ENCODE data around the gene DLL1.

The DLL1 gene

DNA sequence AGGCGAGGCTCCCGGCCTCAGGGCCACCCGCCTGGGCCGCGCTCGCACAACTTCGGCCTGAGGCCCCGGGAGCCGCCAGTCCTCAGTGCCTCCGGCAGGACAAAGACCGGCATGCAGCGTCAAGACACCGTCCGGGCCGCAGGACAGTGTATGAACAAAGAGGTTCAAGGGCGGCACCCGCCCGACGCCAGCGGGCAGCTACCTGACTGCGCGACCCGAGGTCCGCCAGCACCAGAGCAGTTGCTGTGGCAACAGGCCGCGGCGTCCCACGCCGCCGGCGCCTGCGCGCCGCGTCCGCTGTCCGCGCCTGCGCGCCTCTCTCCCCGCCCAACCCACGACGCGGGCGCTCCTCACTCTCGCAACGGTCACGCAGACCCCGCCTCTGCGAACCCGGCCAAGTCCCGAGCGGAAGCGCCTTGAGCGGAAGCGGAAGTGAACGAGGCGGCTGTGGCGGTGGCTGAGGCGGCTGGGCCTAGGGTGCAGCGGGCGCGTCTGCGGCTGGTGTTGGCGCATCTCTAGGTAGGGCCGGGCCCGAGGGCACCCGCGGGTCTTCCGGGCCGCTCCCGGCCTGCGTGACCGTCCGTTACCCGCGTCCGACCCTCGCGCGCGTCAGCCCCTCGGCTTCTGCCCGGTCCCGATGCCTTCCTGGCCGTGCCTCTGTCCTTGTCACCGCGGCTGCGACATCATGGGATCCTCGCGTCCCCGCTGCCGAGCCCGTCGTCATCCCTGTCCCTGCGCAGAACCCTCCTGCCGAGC lies 15.6 kb upstream of the DLL1 start, which contains the start of gene FAM120B:
Gene FAM120B, plus strand, starts transcription at position 435 of the 756 bp plus-strand sequence. CDS start 10,633 bp downstream, outside the sequence.
- Histone ChIP-seq H2AFZ (ENCODE audit: low read depth, low read length) (peak within 1 kb of the TSS; percentile 84), H3K27me3 (ENCODE audit: low read depth, low read length) (no peaks in the 10 kb centered on the region), H3K9ac (ENCODE audit: low read length) (peak within 1 kb of the TSS; percentile 92), H3K4me2 (ENCODE audit: low read length) (peak within 1 kb of the TSS; percentile 98), H4K20me1 (ENCODE audit: insufficient read depth, low read length) (0 out of 2 replicates have a peak, but pooled peaks cover 7% of the 10 kb centered on the region), H3K36me3 (replicated peaks; ENCODE audit: low read depth, low read length) (no peaks in the 10 kb centered on the region), H3K27ac (ENCODE audit: low read length) (peak within 1 kb of the TSS; percentile 44; the same call in 1 of the 2 replicates), H3K4me1 (ENCODE audit: low read length) (peaks cover 14% of the 10 kb centered on the region), H3K79me2 (ENCODE audit: low read length) (peaks cover 50% of the 10 kb centered on the region), H3K4me3 (ENCODE audit: low read length) (peak within 1 kb of the TSS; percentile 99), H3K9me3 (ENCODE audit: insufficient read depth, low read length) (no peaks in the 10 kb centered on the region)
- no peak for TF ChIP-seq EZH2phosphoT487 (IDR thresholded peaks at IDR 0.05; ENCODE audit: low read depth)
- TF ChIP-seq, protein P1, sequence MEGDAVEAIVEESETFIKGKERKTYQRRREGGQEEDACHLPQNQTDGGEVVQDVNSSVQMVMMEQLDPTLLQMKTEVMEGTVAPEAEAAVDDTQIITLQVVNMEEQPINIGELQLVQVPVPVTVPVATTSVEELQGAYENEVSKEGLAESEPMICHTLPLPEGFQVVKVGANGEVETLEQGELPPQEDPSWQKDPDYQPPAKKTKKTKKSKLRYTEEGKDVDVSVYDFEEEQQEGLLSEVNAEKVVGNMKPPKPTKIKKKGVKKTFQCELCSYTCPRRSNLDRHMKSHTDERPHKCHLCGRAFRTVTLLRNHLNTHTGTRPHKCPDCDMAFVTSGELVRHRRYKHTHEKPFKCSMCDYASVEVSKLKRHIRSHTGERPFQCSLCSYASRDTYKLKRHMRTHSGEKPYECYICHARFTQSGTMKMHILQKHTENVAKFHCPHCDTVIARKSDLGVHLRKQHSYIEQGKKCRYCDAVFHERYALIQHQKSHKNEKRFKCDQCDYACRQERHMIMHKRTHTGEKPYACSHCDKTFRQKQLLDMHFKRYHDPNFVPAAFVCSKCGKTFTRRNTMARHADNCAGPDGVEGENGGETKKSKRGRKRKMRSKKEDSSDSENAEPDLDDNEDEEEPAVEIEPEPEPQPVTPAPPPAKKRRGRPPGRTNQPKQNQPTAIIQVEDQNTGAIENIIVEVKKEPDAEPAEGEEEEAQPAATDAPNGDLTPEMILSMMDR (IDR thresholded peaks at IDR 0.05; ENCODE audit: low read depth, low read length): no peak

DNA sequence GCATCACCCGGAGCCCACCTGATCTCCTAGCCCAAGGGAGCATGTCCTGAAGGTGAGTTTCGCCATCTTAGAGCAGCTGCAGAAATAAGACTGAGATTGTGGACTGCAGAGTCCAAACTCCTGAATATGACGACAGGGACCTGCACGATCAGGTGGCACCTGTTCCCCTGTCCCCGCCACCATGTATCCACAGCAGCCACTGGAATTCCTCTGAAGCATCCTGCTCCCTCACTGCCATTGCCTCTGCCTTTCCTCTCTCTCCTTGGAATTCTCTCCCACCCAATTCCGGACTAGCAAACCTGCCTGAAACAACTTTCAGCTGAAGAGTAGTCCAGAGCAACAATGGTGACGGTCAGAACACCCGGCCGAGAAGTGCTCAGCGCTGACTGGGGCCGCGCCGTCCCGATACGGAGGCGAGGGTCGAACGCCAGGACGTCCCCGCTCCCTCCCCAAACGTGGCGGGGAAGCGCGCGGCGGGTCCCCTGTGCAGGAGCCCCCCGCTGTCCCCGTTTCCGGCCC lies 15.0 kb upstream of the DLL1 start:
- H3K4me2 ChIP-seq (ENCODE audit: low read length): peak overlapping the region; percentile 80
- peak overlapping the region; percentile 99 for H3K4me3 ChIP-seq (ENCODE audit: low read length)
- no peak for TF ChIP-seq EZH2phosphoT487 (IDR thresholded peaks at IDR 0.05; ENCODE audit: low read depth)
- TF ChIP-seq, protein P1 (IDR thresholded peaks at IDR 0.05; ENCODE audit: low read depth, low read length): no peak
- H3K27me3 ChIP-seq (ENCODE audit: low read depth, low read length): no peaks in the 10 kb centered on the region
- no peak overlapping the region for H3K27ac ChIP-seq (ENCODE audit: low read length)
- H3K79me2 ChIP-seq (ENCODE audit: low read length): peaks cover 43% of the 10 kb centered on the region
- no peaks in the 10 kb centered on the region for H3K36me3 ChIP-seq (replicated peaks; ENCODE audit: low read depth, low read length)
- H2AFZ ChIP-seq (ENCODE audit: low read depth, low read length): peak overlapping the region; percentile 84
- 0 out of 2 replicates have a peak, but pooled peaks cover 5% of the 10 kb centered on the region for H4K20me1 ChIP-seq (ENCODE audit: insufficient read depth, low read length)
- H3K9me3 ChIP-seq (ENCODE audit: insufficient read depth, low read length): no peaks in the 10 kb centered on the region
- H3K9ac ChIP-seq (ENCODE audit: low read length): peak overlapping the region; percentile 44
- H3K4me1 ChIP-seq (ENCODE audit: low read length): peaks cover 14% of the 10 kb centered on the region

DNA sequence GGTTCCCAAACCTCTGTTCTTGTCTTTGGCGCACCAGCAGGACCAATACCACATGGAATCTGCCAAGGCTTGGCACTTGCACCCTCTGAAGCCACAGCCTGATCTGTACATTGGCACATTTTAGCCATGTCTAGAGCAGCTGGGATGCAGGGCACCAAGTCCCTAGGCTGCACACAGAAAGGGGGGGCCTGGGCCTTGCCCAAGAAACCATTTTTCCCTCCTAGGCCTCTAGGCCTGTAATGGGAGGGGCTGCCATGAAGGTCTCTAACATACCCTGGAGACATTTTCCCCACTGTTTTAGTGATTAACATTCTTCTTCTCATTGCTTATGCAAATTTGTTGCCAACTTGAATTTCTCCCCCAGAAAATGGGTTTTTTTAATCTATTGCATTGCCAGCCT lies 10.3 kb upstream of the DLL1 start:
- Histone ChIP-seq H3K4me3 (ENCODE audit: low read length) (no peak overlapping the region), H3K27ac (ENCODE audit: low read length) (no peak overlapping the region), H3K9ac (ENCODE audit: low read length) (no peak overlapping the region)

DNA sequence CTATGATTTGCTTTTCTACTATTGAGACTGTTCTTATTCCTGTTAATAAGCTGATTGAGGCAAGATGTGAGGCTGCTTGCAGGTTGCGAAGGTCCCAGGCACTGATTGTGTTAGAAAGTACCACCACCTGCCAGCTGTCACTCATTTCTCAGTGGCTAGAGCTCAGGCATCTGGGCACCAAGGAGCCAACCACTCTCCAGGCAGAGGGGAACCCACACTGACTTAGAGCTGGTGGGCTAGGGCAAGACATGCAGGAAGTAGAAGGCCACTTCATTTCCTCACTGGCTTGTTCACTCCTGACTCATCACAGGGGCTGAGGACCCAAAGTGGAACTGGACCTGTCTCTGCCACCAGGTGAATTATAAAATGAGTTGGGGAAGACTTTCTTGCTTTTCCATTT lies 7.8 kb upstream of the DLL1 start:
- H3K27ac ChIP-seq (ENCODE audit: low read length): no peak overlapping the region
- no peak overlapping the region for H3K4me3 ChIP-seq (ENCODE audit: low read length)
- TF ChIP-seq EZH2phosphoT487 (IDR thresholded peaks at IDR 0.05; ENCODE audit: low read depth): no peak
- TF ChIP-seq, protein P1 (IDR thresholded peaks at IDR 0.05; ENCODE audit: low read depth, low read length): no peak
- H4K20me1 ChIP-seq (ENCODE audit: insufficient read depth, low read length): no peaks in the 10 kb centered on the region
- H3K9me3 ChIP-seq (ENCODE audit: insufficient read depth, low read length): no peaks in the 10 kb centered on the region
- H3K9ac ChIP-seq (ENCODE audit: low read length): no peak overlapping the region
- no peaks in the 10 kb centered on the region for H3K27me3 ChIP-seq (ENCODE audit: low read depth, low read length)
- no peaks in the 10 kb centered on the region for H3K79me2 ChIP-seq (ENCODE audit: low read length)
- no peaks in the 10 kb centered on the region for H3K4me1 ChIP-seq (ENCODE audit: low read length)
- no peak overlapping the region for H2AFZ ChIP-seq (ENCODE audit: low read depth, low read length)
- H3K36me3 ChIP-seq (replicated peaks; ENCODE audit: low read depth, low read length): no peaks in the 10 kb centered on the region
- H3K4me2 ChIP-seq (ENCODE audit: low read length): no peak overlapping the region

More for the DNA sequence above, 10.3 kb upstream of the DLL1 start:
- no peak for TF ChIP-seq EZH2phosphoT487 (IDR thresholded peaks at IDR 0.05; ENCODE audit: low read depth)
- TF ChIP-seq, protein P1 (IDR thresholded peaks at IDR 0.05; ENCODE audit: low read depth, low read length): no peak
- Histone ChIP-seq H3K27me3 (ENCODE audit: low read depth, low read length) (no peaks in the 10 kb centered on the region), H3K4me2 (ENCODE audit: low read length) (no peak overlapping the region), H3K36me3 (replicated peaks; ENCODE audit: low read depth, low read length) (no peaks in the 10 kb centered on the region), H4K20me1 (ENCODE audit: insufficient read depth, low read length) (no peaks in the 10 kb centered on the region), H3K79me2 (ENCODE audit: low read length) (no peaks in the 10 kb centered on the region; the same call in 1 of the 2 replicates), H3K4me1 (ENCODE audit: low read length) (peaks cover 5% of the 10 kb centered on the region; the same call in 1 of the 2 replicates), H3K9me3 (ENCODE audit: insufficient read depth, low read length) (no peaks in the 10 kb centered on the region), H2AFZ (ENCODE audit: low read depth, low read length) (no peak overlapping the region)

Measured in OCI-LY3 (cell line).